Neutrophil (primary cell): ENCODE results near the gene SPC25.

Source experiments
- H3K27ac ChIP-seq: fragments of 200-600 bp; sonication (generic); 2 replicates; pipeline ENCODE4 v1.5.1; 2016; ENCODE audit warnings: mild to moderate bottlenecking, moderate library complexity
- H3K27me3 ChIP-seq: fragments of 200-600 bp; sonication (generic); 2 replicates; pipeline ENCODE4 v1.6.0; 2016; ENCODE audit warnings: mild to moderate bottlenecking
- H3K36me3 ChIP-seq: fragments of 200-600 bp; sonication (generic); 2 replicates; pipeline ENCODE4 v1.5.1; 2017
- H3K4me1 ChIP-seq, 2 experiments: fragments of 200-600 bp in 1 of 2; sonication (generic) in 1 of 2; 1 replicate in 1 of 2; 2 replicates in 1 of 2; pipeline versions ENCODE4 v1.5.1 to v1.6.1; 2013 to 2016; ENCODE audit warnings: low read depth in 1 of 2, low read length in 1 of 2, mild to moderate bottlenecking in 1 of 2, moderate library complexity in 1 of 2; ENCODE audit not compliant: control insufficient read depth in 1 of 2, insufficient read depth in 1 of 2
- H3K4me3 ChIP-seq, 2 experiments: fragments of 200-600 bp in 1 of 2; sonication (generic) in 1 of 2; 1 replicate in 1 of 2; 2 replicates in 1 of 2; pipeline ENCODE4 v1.5.1; 2013 to 2016; ENCODE audit warnings: low read depth in 1 of 2, low read length in 1 of 2, mild to moderate bottlenecking in 1 of 2, moderate library complexity in 1 of 2
- H3K9me3 ChIP-seq: fragments of 200-600 bp; sonication (generic); 2 replicates; pipeline ENCODE4 v1.5.1; 2016
- TF ChIP-seq, protein P1 (sequence below): fragments of 200-600 bp; sonication (generic); IDR thresholded peaks from 2 replicates; pipeline ENCODE4 v1.5.1; 2016; ENCODE audit warnings: antibody characterized with exemption

The SPC25 gene

DNA sequence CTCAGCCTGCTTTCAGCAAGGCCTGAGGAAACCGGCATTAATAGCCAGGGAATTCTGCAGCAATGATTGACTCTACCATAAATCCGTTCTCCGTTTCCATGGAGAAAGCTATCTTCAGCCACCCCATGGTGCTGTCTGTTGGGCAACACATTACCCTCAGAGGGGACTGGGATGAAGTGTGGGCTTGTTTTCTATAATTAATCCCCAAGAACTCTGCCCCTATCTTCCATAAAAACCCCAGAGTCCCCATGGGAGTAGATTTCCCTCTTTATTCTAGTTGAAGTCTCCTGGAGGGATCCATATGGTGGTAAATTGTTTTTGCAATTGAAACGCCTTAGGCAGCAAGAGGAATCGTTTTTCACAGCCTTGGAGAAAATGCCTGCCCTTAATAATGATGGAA is 20.1 kb upstream of the SPC25 start:
- Histone ChIP-seq H3K4me3 (no peak overlapping the region), H3K4me1 (peaks cover 4 to 8% of the 10 kb centered on the region in 2 experiments), H3K27ac (no peak overlapping the region), H3K27me3 (peaks cover 42% of the 10 kb centered on the region), H3K9me3 (no peaks in the 10 kb centered on the region), H3K36me3 (no peaks in the 10 kb centered on the region)
- TF ChIP-seq, protein P1, sequence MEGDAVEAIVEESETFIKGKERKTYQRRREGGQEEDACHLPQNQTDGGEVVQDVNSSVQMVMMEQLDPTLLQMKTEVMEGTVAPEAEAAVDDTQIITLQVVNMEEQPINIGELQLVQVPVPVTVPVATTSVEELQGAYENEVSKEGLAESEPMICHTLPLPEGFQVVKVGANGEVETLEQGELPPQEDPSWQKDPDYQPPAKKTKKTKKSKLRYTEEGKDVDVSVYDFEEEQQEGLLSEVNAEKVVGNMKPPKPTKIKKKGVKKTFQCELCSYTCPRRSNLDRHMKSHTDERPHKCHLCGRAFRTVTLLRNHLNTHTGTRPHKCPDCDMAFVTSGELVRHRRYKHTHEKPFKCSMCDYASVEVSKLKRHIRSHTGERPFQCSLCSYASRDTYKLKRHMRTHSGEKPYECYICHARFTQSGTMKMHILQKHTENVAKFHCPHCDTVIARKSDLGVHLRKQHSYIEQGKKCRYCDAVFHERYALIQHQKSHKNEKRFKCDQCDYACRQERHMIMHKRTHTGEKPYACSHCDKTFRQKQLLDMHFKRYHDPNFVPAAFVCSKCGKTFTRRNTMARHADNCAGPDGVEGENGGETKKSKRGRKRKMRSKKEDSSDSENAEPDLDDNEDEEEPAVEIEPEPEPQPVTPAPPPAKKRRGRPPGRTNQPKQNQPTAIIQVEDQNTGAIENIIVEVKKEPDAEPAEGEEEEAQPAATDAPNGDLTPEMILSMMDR: no peak

DNA sequence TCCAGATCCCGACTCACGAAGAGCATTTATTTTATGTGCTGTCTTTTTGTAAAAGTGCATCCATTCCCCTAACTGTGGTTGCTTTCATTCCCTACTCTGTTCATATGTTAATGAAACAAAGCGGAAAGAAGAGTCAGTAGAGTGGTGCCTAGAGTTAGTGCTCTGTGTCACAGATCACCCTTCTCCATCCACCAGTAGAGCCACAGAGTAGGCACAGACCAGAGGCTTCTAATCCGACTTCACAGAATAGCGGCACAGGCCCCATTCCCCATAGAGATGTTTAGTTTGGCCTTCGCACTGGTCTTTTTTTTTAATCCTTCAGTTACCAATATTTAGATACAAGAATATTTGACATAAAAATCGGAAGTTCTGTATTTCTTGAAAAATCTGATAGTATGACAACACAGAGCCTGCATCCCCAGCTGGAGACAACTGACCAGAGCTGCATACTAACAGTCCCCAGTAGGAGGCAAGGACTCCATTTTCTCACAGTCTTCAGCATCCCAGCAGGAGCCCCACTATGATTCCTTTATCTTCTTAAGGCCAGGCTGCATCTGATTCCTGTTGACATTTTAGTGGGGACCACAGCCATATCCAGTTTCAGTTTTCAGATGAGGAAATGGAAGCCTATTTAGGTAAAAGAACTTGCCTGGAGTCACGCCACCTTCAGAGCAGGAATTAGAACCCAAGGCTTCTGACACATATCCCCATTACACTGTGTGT is 17.9 kb upstream of the SPC25 start:
- H3K27ac ChIP-seq: no peak overlapping the region
- H3K27me3 ChIP-seq: peaks cover 32% of the 10 kb centered on the region
- TF ChIP-seq, protein P1: no peak
- no peaks in the 10 kb centered on the region for H3K9me3 ChIP-seq
- peaks cover 4 to 7% of the 10 kb centered on the region in 2 experiments for H3K4me1 ChIP-seq
- H3K36me3 ChIP-seq: no peaks in the 10 kb centered on the region
- no peak overlapping the region for H3K4me3 ChIP-seq

DNA sequence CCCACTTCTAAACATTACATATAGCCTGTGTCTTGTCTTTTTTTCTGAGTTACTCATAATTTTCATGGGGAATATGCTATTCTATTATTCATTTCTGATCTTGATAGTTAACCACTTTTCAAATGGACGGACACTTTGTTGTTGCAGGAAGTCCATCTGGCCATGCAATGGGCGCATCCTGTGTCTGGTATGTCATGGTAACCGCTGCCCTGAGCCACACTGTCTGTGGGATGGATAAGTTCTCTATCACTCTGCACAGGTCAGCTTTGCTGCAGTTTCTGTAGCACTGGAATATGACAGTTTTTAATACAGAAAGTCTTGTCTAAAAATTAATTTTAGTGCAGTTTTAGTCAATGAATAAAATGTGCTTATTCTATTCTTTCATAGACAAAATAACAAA is 14.1 kb upstream of the SPC25 start:
- Histone ChIP-seq H3K27me3 (no peaks in the 10 kb centered on the region), H3K4me3 (no peak overlapping the region), H3K27ac (no peak overlapping the region), H3K9me3 (no peaks in the 10 kb centered on the region), H3K4me1 (no peaks in the 10 kb centered on the region), H3K36me3 (no peaks in the 10 kb centered on the region)
- TF ChIP-seq, protein P1: no peak

DNA sequence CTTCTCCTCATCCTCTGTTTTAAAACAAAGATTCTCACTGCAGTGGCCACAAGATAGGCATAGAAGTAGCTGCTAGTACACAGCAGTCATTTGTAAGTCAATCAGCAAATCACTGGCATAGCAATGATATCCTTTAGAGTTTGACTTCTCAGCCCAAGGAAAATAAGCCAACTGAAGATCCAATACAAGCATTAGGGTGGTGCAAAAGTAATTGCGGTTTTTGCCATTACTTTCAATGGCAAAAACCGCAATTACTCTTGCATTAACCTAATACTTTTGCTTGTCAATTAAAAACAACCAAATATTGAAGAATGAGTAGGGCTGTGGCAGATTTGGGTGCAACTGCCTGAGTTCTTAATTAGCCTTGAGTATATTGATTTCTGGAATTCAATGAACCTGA is 13.7 kb upstream of the SPC25 start:
- TF ChIP-seq, protein P1: no peak
- Histone ChIP-seq H3K27me3 (no peaks in the 10 kb centered on the region), H3K27ac (no peak overlapping the region), H3K4me1 (no peaks in the 10 kb centered on the region), H3K36me3 (no peaks in the 10 kb centered on the region), H3K4me3 (no peak overlapping the region), H3K9me3 (no peaks in the 10 kb centered on the region)

DNA sequence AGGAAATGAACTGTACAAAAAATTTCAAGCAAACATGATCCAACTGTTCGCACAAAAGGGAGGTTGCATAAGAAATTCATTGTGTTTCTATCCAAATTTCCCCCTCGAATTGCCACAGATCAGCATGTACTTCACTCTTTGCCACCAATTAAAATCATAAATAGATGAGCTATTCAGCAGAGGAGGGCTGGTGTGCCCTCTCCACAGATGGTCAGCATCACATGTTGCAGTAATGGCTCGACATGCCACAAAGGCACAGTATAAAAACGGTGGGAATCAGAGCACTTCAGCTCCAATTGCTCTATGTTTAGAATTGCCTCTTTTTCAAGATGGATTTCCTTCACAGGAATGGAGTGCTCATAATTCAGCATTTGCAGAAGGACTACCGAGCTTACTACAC is 10.8 kb upstream of the SPC25 start, which contains the start of gene G6PC2:
Gene G6PC2, plus strand, starts transcription at position 289 of the 400 bp plus-strand sequence. Its CDS starts 41 bp downstream, at position 330.
- TF ChIP-seq, protein P1: no peak
- H3K27me3 ChIP-seq: no peaks in the 10 kb centered on the region

More for the DNA sequence above, 10.8 kb upstream of the SPC25 start, which contains the start of gene G6PC2:
- Histone ChIP-seq H3K9me3 (no peaks in the 10 kb centered on the region), H3K27ac (no peak within 1 kb of the TSS), H3K36me3 (no peaks in the 10 kb centered on the region), H3K4me1 (no peaks in the 10 kb centered on the region), H3K4me3 (no peak within 1 kb of the TSS)
